GM23338 (cell line): ENCODE data around the gene HHATL.

ENCODE experiments used
- CREB1 ChIP-seq: fragments of 250-450 bp; sonication (Bioruptor Pico); IDR thresholded peaks from 2 replicates; pipeline ENCODE4 v1.5.0; 2020; ENCODE audit warnings: low read depth, mild to moderate bottlenecking, moderate library complexity
- CTCF ChIP-seq, 2 experiments: fragments of 200-600 bp in 1 of 2; sonication (generic) in 1 of 2; conservative IDR thresholded peaks; 2 replicates each; pipeline versions ENCODE4 v1.5.1 to v1.6.1; 2016 to 2017; ENCODE audit warnings: antibody characterized with exemption in 2 of 2, low read depth in 2 of 2, mild to moderate bottlenecking in 2 of 2, moderate library complexity in 1 of 2
- ETS1 ChIP-seq: IDR thresholded peaks from 2 replicates; pipeline ENCODE4 v1.6.1; 2016; ENCODE audit warnings: antibody characterized with exemption
- EZH2 ChIP-seq: fragments of 200-600 bp; sonication (generic); IDR thresholded peaks from one replicate; pipeline ENCODE4 v1.8.0; 2017; ENCODE audit warnings: antibody characterized with exemption, mild to moderate bottlenecking, low read depth; ENCODE audit not compliant: unreplicated experiment
- EZH2phosphoT487 ChIP-seq: fragments of 200-600 bp; sonication (generic); IDR thresholded peaks from one replicate; pipeline ENCODE4 v1.8.1; 2018; ENCODE audit warnings: antibody characterized with exemption; ENCODE audit not compliant: unreplicated experiment
- JUNB ChIP-seq: IDR thresholded peaks from one replicate; pipeline ENCODE4 v1.6.1; 2016; ENCODE audit warnings: antibody characterized with exemption; ENCODE audit not compliant: unreplicated experiment
- NANOG ChIP-seq: IDR thresholded peaks from 2 replicates; pipeline ENCODE4 v1.6.1; 2016; ENCODE audit warnings: antibody characterized with exemption, borderline replicate concordance
- POLR2AphosphoS5 ChIP-seq: IDR thresholded peaks from 2 replicates; pipeline ENCODE4 v1.6.1; 2016; ENCODE audit warnings: antibody characterized with exemption, low read depth
- REST ChIP-seq: IDR thresholded peaks from one replicate; pipeline ENCODE4 v1.6.1; 2018; ENCODE audit warnings: antibody characterized with exemption; ENCODE audit not compliant: unreplicated experiment
- STAT1 ChIP-seq: IDR thresholded peaks from one replicate; pipeline ENCODE4 v1.6.1; 2016; ENCODE audit warnings: antibody characterized with exemption; ENCODE audit not compliant: unreplicated experiment
- ZNF331 ChIP-seq: fragments of 250-450 bp; sonication (Bioruptor Pico); IDR thresholded peaks from 2 replicates; pipeline ENCODE4 v1.5.0; 2020; ENCODE audit warnings: low read depth, mild to moderate bottlenecking, moderate library complexity
- TF ChIP-seq, protein P1 (sequence below): fragments of 250-450 bp; sonication (Bioruptor Pico); IDR thresholded peaks from 2 replicates; pipeline ENCODE4 v1.5.0; 2020; ENCODE audit warnings: mild to moderate bottlenecking, moderate library complexity

DNA sequence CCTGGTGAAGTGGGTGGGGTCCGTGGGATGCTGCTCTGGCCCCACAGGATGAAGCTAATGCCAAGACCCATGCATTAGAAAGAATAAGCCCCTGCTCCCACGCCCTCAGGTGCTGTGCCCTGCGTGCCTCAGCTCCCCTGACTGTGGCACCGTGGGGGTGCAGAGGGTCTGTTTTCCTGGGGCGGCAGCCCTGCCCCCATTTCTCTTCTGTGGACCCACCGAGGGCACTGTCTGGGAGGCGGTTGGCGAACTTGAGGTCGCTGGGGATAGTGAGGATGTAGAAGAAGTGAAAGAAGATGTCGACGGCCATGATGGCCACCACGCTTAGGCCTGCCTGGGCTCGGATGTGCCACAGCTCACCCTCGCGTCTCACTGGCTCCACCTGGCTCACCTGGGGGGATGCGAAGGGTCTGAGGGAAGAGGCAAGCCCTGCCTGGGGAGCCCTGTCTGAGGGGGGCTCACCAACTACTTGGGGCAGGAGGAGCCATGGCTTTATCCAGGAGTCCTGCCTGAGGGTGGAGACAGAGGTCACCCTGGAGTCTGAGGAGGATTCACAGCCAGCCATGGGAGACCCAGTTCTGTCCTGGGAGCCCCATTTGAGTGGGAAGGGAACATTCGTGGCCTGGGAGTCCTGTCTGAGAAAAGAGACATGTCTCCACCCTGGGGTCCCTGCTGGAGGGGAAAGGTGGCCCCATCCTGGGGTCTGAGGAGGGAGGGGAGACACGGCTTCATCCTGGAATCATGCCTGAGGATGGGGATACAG lies 5.1 kb downstream of the HHATL start:
- TF ChIP-seq CTCF (conservative IDR thresholded peaks at IDR 0.05; ENCODE audit: low read depth in 2 of 2) (peak in 1 of 2 experiments; percentile 10; a peak in 1 of 4 replicates), REST (no peak), EZH2phosphoT487 (no peak), POLR2AphosphoS5 (no peak), JUNB (no peak), EZH2 (no peak), CREB1 (no peak), STAT1 (no peak), ZNF331 (no peak), NANOG (no peak), ETS1 (no peak)
- TF ChIP-seq, protein P1, sequence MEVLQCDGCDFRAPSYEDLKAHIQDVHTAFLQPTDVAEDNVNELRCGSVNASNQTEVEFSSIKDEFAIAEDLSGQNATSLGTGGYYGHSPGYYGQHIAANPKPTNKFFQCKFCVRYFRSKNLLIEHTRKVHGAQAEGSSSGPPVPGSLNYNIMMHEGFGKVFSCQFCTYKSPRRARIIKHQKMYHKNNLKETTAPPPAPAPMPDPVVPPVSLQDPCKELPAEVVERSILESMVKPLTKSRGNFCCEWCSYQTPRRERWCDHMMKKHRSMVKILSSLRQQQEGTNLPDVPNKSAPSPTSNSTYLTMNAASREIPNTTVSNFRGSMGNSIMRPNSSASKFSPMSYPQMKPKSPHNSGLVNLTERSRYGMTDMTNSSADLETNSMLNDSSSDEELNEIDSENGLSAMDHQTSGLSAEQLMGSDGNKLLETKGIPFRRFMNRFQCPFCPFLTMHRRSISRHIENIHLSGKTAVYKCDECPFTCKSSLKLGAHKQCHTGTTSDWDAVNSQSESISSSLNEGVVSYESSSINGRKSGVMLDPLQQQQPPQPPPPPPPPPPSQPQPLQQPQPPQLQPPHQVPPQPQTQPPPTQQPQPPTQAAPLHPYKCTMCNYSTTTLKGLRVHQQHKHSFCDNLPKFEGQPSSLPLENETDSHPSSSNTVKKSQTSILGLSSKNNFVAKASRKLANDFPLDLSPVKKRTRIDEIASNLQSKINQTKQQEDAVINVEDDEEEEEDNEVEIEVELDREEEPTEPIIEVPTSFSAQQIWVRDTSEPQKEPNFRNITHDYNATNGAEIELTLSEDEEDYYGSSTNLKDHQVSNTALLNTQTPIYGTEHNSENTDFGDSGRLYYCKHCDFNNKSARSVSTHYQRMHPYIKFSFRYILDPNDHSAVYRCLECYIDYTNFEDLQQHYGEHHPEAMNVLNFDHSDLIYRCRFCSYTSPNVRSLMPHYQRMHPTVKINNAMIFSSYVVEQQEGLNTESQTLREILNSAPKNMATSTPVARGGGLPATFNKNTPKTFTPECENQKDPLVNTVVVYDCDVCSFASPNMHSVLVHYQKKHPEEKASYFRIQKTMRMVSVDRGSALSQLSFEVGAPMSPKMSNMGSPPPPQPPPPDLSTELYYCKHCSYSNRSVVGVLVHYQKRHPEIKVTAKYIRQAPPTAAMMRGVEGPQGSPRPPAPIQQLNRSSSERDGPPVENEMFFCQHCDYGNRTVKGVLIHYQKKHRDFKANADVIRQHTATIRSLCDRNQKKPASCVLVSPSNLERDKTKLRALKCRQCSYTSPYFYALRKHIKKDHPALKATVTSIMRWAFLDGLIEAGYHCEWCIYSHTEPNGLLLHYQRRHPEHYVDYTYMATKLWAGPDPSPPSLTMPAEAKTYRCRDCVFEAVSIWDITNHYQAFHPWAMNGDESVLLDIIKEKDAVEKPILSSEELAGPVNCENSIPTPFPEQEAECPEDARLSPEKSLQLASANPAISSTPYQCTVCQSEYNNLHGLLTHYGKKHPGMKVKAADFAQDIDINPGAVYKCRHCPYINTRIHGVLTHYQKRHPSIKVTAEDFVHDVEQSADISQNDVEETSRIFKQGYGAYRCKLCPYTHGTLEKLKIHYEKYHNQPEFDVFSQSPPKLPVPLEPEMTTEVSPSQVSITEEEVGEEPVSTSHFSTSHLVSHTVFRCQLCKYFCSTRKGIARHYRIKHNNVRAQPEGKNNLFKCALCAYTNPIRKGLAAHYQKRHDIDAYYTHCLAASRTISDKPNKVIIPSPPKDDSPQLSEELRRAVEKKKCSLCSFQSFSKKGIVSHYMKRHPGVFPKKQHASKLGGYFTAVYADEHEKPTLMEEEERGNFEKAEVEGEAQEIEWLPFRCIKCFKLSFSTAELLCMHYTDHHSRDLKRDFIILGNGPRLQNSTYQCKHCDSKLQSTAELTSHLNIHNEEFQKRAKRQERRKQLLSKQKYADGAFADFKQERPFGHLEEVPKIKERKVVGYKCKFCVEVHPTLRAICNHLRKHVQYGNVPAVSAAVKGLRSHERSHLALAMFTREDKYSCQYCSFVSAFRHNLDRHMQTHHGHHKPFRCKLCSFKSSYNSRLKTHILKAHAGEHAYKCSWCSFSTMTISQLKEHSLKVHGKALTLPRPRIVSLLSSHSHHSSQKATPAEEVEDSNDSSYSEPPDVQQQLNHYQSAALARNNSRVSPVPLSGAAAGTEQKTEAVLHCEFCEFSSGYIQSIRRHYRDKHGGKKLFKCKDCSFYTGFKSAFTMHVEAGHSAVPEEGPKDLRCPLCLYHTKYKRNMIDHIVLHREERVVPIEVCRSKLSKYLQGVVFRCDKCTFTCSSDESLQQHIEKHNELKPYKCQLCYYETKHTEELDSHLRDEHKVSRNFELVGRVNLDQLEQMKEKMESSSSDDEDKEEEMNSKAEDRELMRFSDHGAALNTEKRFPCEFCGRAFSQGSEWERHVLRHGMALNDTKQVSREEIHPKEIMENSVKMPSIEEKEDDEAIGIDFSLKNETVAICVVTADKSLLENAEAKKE (CRISPR knock-in tag) = no peak
